GM21390 (cell line): ENCODE results near the gene TIPARP.
"Not testable (repeated sequence)": the region's sequence is repeated elsewhere in the genome, so short reads cannot be mapped to it uniquely, and the experiment has no call there.

Source experiments
- ATAC-seq: cut with Tn5 transposase; IDR thresholded peaks from one replicate; pipeline ENCODE4 v1.9.1; 2021; ENCODE audit not compliant: unreplicated experiment

The TIPARP gene

GRCh38 chr3:156707588-156707987 is 33.2 kb downstream of the TIPARP start:
- no peak for ATAC-seq

- no peak for ATAC-seq
These were observed 36.0 kb downstream of the TIPARP start for GRCh38 chr3:156710429-156710828.

GRCh38 chr3:156711113-156711512 is 36.7 kb downstream of the TIPARP start:
- no peak for ATAC-seq

- peak; percentile 84 for ATAC-seq
These were observed 37.6 kb downstream of the TIPARP start for GRCh38 chr3:156711944-156712343.

DNA sequence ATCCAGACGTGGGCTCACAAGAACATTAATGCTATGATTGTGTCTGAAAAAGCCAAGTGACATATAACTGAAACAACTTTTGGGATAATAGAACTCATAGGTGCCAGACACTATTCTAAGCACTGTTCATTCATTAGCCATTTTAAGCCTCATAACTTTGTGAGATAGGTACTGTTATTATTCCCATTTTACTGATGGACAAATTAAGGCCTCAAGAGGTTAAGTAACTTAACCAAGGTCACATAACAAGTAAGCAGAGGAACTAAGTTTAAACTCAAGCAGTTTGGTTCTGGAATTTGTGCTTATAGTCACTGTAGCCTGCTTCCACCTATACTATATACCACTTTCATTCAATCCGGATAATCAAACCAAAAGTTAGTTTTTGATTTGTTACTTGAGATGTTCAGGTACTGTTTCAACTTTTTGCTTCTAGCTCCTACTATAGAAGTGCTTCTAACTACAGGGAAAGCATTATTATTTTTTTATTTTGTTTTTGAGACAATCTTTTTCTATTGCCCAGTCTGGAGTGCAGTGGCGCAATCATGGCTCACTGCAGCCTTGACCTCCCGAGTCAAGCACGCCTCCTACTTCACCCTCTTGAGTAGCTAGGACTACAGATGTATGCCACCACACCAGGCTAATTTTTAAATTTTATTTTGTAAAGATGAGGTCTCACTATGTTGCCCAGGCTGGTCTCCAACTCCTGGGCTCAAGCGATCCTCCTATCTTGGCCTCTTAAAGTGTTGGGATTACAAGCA is 41.9 kb downstream of the TIPARP start:
- ATAC-seq: no peak

GRCh38 chr3:156718622-156719306 is 44.4 kb downstream of the TIPARP start:
- ATAC-seq: no peak

- ATAC-seq: no peak
These were observed 46.4 kb downstream of the TIPARP start for GRCh38 chr3:156720826-156721225.

DNA sequence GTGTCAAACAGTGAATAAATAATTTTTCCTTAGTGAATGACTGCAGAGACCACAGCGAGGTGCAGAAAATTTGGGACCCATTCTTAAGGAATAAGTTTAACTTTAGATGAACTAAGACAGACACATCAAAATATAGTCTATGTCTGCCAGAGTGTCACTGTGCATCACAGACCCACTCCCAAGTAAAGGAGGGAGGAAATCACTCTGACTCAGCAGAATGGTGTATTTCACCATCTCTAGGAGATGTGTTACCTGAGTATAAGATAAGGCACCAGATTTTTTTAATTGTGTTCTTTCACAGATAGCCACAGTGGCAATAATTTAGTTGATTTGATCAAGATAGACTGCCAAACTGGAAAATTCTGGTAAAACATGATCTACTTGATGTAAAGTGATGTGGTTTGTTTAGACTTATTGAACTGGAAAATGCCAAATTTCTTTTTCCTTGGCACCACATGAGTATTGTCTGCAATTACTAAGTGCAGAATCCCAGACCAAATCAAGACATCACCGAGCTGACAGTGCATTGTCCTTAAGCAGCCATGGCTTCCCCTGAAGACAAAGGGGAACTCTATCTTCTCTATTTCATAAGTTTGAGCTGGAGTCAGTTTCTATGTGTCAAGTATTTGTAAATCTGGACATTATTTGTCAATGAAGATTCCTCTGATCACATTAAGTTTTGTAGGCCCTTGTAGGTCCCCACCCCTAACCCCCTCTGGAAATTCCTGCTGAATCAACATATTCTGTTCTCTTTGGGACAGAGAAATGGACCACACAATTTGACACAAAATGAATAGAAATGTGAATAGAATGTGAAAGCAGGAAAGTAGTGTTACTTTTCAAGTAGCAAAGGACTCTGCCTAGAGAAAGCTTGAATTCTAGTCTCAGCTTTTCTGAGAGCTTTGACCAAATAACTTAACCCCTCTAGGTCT is 47.6 kb downstream of the TIPARP start:
- ATAC-seq: no peak

DNA sequence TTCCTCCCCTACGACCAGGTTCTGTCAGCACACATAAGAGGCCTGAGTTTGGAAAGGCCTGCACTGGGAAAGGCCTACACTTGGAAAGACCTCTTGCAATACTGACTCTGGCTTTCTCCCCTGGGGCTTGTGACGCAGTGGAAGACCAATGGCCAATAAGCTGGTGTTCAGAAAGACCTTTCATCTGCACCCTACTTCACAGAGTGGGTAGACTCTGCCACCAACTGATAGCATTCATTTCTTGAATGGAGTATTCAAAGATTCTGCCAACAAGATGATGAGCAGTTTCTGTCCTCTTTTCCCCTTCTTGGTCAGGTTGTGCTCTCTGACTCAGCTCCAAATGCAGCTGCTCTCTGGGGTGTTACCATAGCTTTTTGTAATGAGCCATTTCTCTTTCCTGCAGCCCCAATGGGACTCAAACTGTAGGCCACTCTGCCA is 48.8 kb downstream of the TIPARP start:
- ATAC-seq: no peak

DNA sequence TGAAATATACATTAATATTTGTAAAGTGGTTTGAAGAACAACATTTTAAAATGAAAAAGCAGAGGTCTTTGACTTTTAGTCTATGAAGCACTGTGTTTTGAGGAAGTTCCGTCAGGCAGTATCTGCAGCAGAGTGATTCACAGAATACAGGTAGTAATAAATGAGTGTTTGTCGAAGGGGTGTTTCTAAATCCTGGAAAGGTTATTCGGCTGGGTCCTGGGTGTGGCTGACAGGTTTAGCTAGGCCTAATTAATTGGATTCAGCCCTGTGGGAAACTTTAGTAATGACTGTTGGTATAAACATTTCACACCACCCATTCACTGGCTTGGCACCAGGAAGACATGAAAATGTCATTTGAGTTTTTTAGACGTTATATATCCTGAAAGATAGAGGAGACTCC is 51.3 kb downstream of the TIPARP start:
- no peak for ATAC-seq

GRCh38 chr3:156726456-156726855 is 52.1 kb downstream of the TIPARP start:
- no peak for ATAC-seq

DNA sequence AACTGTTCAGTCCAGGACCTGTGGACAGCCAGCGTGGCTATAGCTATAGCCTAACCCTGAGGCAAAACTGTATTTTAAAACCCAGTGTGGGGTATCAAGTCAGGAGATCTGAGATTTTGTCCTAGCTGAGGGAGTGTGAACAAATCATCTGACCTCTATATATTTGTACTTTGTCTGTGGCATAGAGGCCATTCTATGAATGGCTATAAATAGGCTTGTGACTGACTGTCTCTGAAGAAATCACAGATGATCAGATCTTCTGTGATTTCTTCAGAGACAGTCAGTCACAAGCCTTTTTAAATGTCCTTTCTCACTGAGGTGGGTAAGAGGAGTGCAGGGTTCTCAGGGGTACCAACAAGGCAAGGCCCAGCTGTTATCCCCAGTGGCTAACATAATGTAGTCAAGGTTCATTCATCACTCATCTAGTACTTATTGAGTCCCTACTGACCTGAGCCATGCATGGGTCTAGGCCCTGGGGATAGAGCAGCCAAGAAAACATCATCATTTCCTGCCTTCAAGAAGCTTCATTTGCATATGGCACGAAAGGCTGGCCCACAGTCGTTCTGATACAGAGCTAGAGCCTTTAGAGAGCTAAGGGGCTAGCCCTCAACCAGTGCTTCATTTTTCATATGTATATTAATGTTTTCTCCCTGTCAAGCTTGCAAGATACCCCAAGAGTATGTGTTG is 53.3 kb downstream of the TIPARP start:
- ATAC-seq: peak; percentile 90

- ATAC-seq: no peak
These were observed 54.0 kb downstream of the TIPARP start for GRCh38 chr3:156728267-156728985.

- no peak for ATAC-seq
These were observed 55.2 kb downstream of the TIPARP start for GRCh38 chr3:156729460-156730179.

GRCh38 chr3:156731813-156732212 is 57.4 kb downstream of the TIPARP start:
- no peak for ATAC-seq

GRCh38 chr3:156732261-156732660 is 57.9 kb downstream of the TIPARP start:
- no peak for ATAC-seq

DNA sequence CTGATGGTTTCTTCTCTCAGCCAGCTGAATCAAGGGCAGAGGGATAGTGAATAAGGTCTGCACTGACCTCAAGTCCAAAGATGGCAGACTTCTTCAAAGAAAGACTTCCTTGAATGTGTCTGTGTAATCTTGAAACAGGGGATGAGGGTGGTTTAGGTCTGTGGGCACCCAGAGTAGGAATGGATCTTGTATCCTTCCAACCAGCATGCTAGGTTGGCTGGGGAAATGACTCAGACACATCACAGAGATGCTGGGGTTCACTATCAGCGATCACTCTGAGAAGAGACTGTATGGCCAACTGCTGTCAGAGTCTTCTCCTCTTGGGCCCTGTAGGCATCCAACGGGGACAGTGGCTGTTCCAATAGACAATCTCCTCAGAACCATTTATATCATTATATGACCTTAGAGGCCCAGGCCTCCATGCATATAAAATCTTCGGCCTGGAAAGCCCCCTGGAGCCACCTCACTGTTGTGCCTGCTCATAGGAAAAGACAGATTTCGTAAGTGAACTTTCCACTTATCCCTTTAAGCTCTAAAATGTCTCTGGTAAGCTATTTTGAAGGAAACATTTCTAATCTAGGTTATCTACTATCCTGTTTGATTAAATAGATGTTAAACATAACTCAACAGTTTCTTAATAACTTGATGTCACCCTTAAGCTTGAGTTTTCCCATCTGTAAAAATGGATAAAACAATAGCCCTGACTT is 58.5 kb downstream of the TIPARP start:
- no peak for ATAC-seq

- ATAC-seq: not testable (repeated sequence)
These were observed 60.3 kb downstream of the TIPARP start for GRCh38 chr3:156734661-156735060.

- no peak for ATAC-seq
These were observed 61.1 kb downstream of the TIPARP start for GRCh38 chr3:156735471-156735870.
